H1 (cell line): Measurements from ENCODE around the gene AEBP1. TPM values are rescaled to one million over a fixed set of nuclear protein-coding genes. Genes with fewer than 3 reads are reported as not detected.
A peak's percentile ranks its signal among the peaks of the same experiment; 100 is the strongest.

ENCODE experiments used
- CTCF ChIA-PET: fragments of 300-600 bp; sonication (Branson Sonifier 250); formaldehyde crosslinking; loops from one replicate; lab custom pipeline; 2021; ENCODE audit not compliant: partially characterized antibody; lab: Charles Lee
- POLR2A ChIA-PET: fragments of 300-600 bp; sonication (Branson Sonifier 250); formaldehyde crosslinking; loops from one replicate; lab custom pipeline; 2021; ENCODE audit warnings: inconsistent platforms; ENCODE audit not compliant: partially characterized antibody; lab: Charles Lee
- DNase-seq, 2 experiments: peaks; one replicate each; pipeline versions ENCODE4 v3.0.0 to v3.0.0-alpha.2; 2010 to 2022; ENCODE audit warnings: low spot score in 2 of 2, low read depth in 1 of 2, mixed read lengths in 1 of 2
- FAIRE-seq: peaks from 2 replicates; lab custom pipeline; 2011; peaks lifted over from hg19 to GRCh38; lab: Jason Lieb, UNC
- H2AFZ ChIP-seq: 2 replicates; pipeline ENCODE4 v1.8.1; 2012; ENCODE audit warnings: low read length, inconsistent platforms
- H2AK5ac ChIP-seq: 2 replicates; pipeline ENCODE4 v1.6.1; 2013; ENCODE audit warnings: low read depth, low read length
- H2BK120ac ChIP-seq: replicated peaks from 2 replicates; pipeline ENCODE3; 2013; ENCODE audit warnings: low read depth, low read length, inconsistent platforms
- H2BK12ac ChIP-seq: 2 replicates; pipeline ENCODE4 v1.6.1; 2013; ENCODE audit warnings: low read depth, low read length
- H2BK15ac ChIP-seq: 2 replicates; pipeline ENCODE4 v1.6.1; 2013; ENCODE audit warnings: low read length
- H2BK20ac ChIP-seq: 2 replicates; pipeline ENCODE4 v1.6.1; 2013; ENCODE audit warnings: low read length
- H2BK5ac ChIP-seq: 2 replicates; pipeline ENCODE4 v1.6.1; 2013; ENCODE audit warnings: low read depth, low read length
- H3K14ac ChIP-seq: 2 replicates; pipeline ENCODE4 v1.6.1; 2013; ENCODE audit warnings: inconsistent platforms; ENCODE audit not compliant: insufficient read length
- H3K18ac ChIP-seq: 2 replicates; pipeline ENCODE4 v1.6.1; 2013; ENCODE audit warnings: low read length; ENCODE audit errors: extremely low read depth
- H3K23ac ChIP-seq: 2 replicates; pipeline ENCODE4 v1.6.1; 2013; ENCODE audit warnings: inconsistent platforms; ENCODE audit not compliant: insufficient read length
- H3K23me2 ChIP-seq: 2 replicates; pipeline ENCODE4 v1.6.1; 2013; ENCODE audit warnings: low read depth, low read length
- H3K27ac ChIP-seq: 2 replicates; pipeline ENCODE4 v1.6.1; 2011; ENCODE audit warnings: low read depth, low read length, inconsistent platforms
- H3K27me3 ChIP-seq, 4 experiments: replicated peaks in 1 of 4; 1 replicate in 1 of 4; 2 replicates in 3 of 4; pipeline versions ENCODE4 v1.6.1 to v1.8.1; 2011 to 2013; ENCODE audit warnings: low read length in 3 of 4, mild to moderate bottlenecking in 3 of 4, inconsistent platforms in 2 of 4, mixed read lengths in 2 of 4, moderate library complexity in 1 of 4; ENCODE audit not compliant: control insufficient read depth in 3 of 4, insufficient read depth in 3 of 4; ENCODE audit errors: extremely low read depth in 1 of 4
- H3K36me3 ChIP-seq, 4 experiments: 2 replicates each; pipeline versions ENCODE4 v1.6.1 to v1.8.1; 2011 to 2013; ENCODE audit warnings: mild to moderate bottlenecking in 4 of 4, low read length in 3 of 4, moderate library complexity in 2 of 4, control low read depth in 1 of 4, inconsistent platforms in 1 of 4; ENCODE audit not compliant: insufficient read depth in 4 of 4, control insufficient read depth in 2 of 4
- H3K4ac ChIP-seq: replicated peaks from 2 replicates; pipeline ENCODE3; 2013; ENCODE audit warnings: low read length, low read depth, mixed read lengths, inconsistent platforms; ENCODE audit not compliant: insufficient read length
- H3K4me1 ChIP-seq, 4 experiments: replicated peaks in 1 of 4; 1 replicate in 1 of 4; 2 replicates in 3 of 4; pipeline versions ENCODE4 v1.6.1 to v1.8.1; 2011 to 2013; ENCODE audit warnings: low read length in 3 of 4, inconsistent platforms in 2 of 4, mixed read lengths in 1 of 4; ENCODE audit not compliant: insufficient read depth in 4 of 4, control insufficient read depth in 3 of 4
- H3K4me2 ChIP-seq, 2 experiments: 2 replicates each; pipeline versions ENCODE4 v1.6.1 to v1.8.1; 2011 to 2013; ENCODE audit warnings: low read depth in 2 of 2, low read length in 2 of 2, control low read depth in 1 of 2, inconsistent platforms in 1 of 2, mild to moderate bottlenecking in 1 of 2; ENCODE audit not compliant: insufficient read depth in 1 of 2
- H3K4me3 ChIP-seq, 4 experiments: fragments of 200-600, 300-600 bp in 1 of 4; sonication (generic), shearing (Covaris generic), sonication (Bioruptor Twin) in 1 of 4; 2 replicates each; pipeline versions ENCODE4 v1.5.1 to v1.8.1; 2011 to 2016; ENCODE audit warnings: low read length in 4 of 4, low read depth in 3 of 4, control low read depth in 2 of 4, inconsistent platforms in 2 of 4, mild to moderate bottlenecking in 2 of 4, mixed read lengths in 1 of 4, moderate library complexity in 1 of 4; ENCODE audit not compliant: insufficient read depth in 2 of 4; ENCODE audit errors: extremely low read depth in 1 of 4
- H3K56ac ChIP-seq: replicated peaks from 2 replicates; pipeline ENCODE3; 2013; ENCODE audit warnings: low read depth, mild to moderate bottlenecking, mixed read lengths, low read length, inconsistent platforms; ENCODE audit not compliant: insufficient read length
- H3K79me1 ChIP-seq: 2 replicates; pipeline ENCODE4 v1.6.1; 2013; ENCODE audit warnings: low read depth, low read length, control low read depth
- H3K79me2 ChIP-seq, 2 experiments: 2 replicates each; pipeline versions ENCODE4 v1.6.1 to v1.8.1; 2012 to 2013; ENCODE audit warnings: low read length in 2 of 2, mild to moderate bottlenecking in 2 of 2, inconsistent platforms in 1 of 2; ENCODE audit not compliant: insufficient read depth in 2 of 2, control insufficient read depth in 1 of 2
- H3K9ac ChIP-seq, 4 experiments: replicated peaks in 1 of 4; 1 replicate in 1 of 4; 2 replicates in 3 of 4; pipeline versions ENCODE4 v1.6.1 to v1.8.1; 2011 to 2013; ENCODE audit warnings: low read depth in 3 of 4, low read length in 3 of 4, control low read depth in 2 of 4, mild to moderate bottlenecking in 2 of 4, moderate library complexity in 2 of 4, inconsistent platforms in 1 of 4; ENCODE audit errors: extremely low read depth in 1 of 4
- H3K9me3 ChIP-seq, 2 experiments: 2 replicates each; pipeline versions ENCODE4 v1.6.1 to v1.8.1; 2012 to 2013; ENCODE audit warnings: mild to moderate bottlenecking in 2 of 2, moderate library complexity in 2 of 2, control low read depth in 1 of 2, inconsistent platforms in 1 of 2, low read depth in 1 of 2, low read length in 1 of 2, mixed read lengths in 1 of 2; ENCODE audit not compliant: insufficient read depth in 2 of 2
- H4K20me1 ChIP-seq, 2 experiments: replicated peaks in 1 of 2; 2 replicates each; pipeline versions ENCODE3 to v1.8.1; 2011 to 2013; ENCODE audit warnings: inconsistent platforms in 2 of 2, low read length in 2 of 2, mild to moderate bottlenecking in 1 of 2; ENCODE audit not compliant: insufficient read depth in 2 of 2, control insufficient read depth in 1 of 2
- H4K5ac ChIP-seq: 2 replicates; pipeline ENCODE4 v1.6.1; 2013; ENCODE audit warnings: low read length, low read depth, mixed read lengths, inconsistent platforms; ENCODE audit not compliant: insufficient read length
- H4K8ac ChIP-seq: 2 replicates; pipeline ENCODE4 v1.8.0; 2013; ENCODE audit warnings: mild to moderate bottlenecking, moderate library complexity, low read length, inconsistent platforms; ENCODE audit not compliant: insufficient read depth; ENCODE audit errors: extremely low read depth
- H4K91ac ChIP-seq: replicated peaks from 2 replicates; pipeline ENCODE3; 2013; ENCODE audit warnings: low read length, mixed read lengths, inconsistent platforms; ENCODE audit not compliant: insufficient read length
- KDM4A ChIP-seq: IDR thresholded peaks from one replicate; pipeline ENCODE4 v1.7.1; 2012; ENCODE audit warnings: low read depth, mild to moderate bottlenecking, moderate library complexity, low read length, inconsistent platforms; ENCODE audit not compliant: severe bottlenecking
- TAF1 ChIP-seq: IDR thresholded peaks from 2 replicates; pipeline ENCODE4 v1.6.1; 2011; ENCODE audit warnings: mild to moderate bottlenecking, low read depth, low read length
- WGBS, 2 experiments: shearing (Covaris generic) in 1 of 2; methylation state at CpG; one replicate each; pipeline versions ENCODE4 v1.1.6 to v1.1.7; 2013 to 2015; ENCODE audit warnings: low lambda C conversion rate in 2 of 2, mixed read lengths in 2 of 2, inconsistent platforms in 1 of 2, low coverage in 1 of 2, missing lambda C conversion rate in 1 of 2; ENCODE audit not compliant: insufficient replicate concordance in 2 of 2, insufficient coverage in 1 of 2, insufficient read length in 1 of 2; ENCODE audit errors: extremely low coverage in 1 of 2, missing lambda C conversion rate in 1 of 2; 5-methylcytosine and 5-hydroxymethylcytosine counted together
- polyA plus RNA-seq, 7 experiments: library from polyadenylated mRNA; depleted of rRNA in 3 of 7; stranded (reverse) in 5 of 7; unstranded in 2 of 7; fragments of >200 nt in 5 of 7; fragments of 200-250 nt in 2 of 7; gene quantifications; 1 replicate in 5 of 7; 2 replicates in 1 of 7; 4 replicates in 1 of 7; pipeline versions ENCODE4 v1.2.1 to v1.2.3, GENCODE V29; 2011 to 2013; ENCODE audit warnings: missing spikeins in 2 of 7, mixed read lengths in 2 of 7
- total RNA-seq: library from RNA; stranded (reverse); fragmentation: NEBNext Ultra II Directional; extraction: Animal tissue kit (Norgen Biotek cat#: 25700); gene quantifications from 2 replicates; pipeline ENCODE4 v1.2.1, GENCODE V29; 2021

The AEBP1 gene
- total and polyA plus RNA-seq, 2 of the 8 experiments (the other 6 are each of a cell fraction or from before 2014, with no cell fraction given), result 10.4 to 41.2 TPM

DNA sequence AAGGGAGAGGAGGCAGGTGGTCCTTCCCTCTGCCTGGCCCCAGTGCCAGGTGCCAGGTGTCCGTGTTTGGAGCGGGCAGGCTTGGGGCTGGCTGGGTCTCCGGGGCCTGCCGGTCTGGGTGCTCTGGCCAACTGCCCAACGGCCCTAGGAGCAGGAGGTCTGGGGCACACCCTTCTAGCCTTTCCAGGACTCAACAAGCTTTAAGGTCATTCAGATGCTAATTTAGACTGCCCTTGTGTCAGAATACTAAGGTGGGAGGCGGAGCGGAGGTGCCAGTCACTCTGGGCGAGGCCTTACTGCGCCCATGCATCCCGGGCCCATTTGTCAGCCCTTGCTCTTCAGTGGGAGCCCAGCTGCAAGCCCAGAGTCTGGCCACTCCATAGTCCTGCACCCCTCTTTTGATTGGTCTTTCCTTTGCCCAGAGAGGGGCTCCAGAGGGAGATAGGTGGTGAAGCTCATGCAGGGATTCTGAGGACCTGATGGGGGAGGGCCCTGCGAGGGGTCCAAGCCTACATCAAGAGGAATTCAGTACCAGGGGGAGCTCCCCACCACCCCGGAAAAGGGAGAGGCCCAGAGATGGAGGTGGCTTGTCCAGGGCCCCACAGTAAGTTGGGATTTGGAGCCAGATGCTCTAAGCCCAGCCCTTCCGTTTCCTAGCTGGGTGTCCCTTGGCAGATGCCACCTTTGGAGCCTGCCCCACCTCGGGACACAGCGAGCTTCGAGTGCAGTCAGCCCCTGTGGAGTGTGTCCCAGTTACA is 40.1 kb upstream of the AEBP1 start:
- peak in 1 of 2 experiments; percentile 69 for DNase-seq
- no peak overlapping the region for H3K27ac ChIP-seq

More for the DNA sequence above, 40.1 kb upstream of the AEBP1 start:
- Histone ChIP-seq H2AFZ (no peak overlapping the region), H4K91ac (no peak overlapping the region), H3K27me3 (peaks cover 0 to 3% (median 0%) of the 10 kb centered on the region in 4 experiments; a peak in 2 of 7 replicates), H3K36me3 (peaks cover 0 to 18% (median 11%) of the 10 kb centered on the region in 4 experiments; a peak in 6 of 8 replicates), H3K79me2 (no peaks in the 10 kb centered on the region), H3K23ac (no peak overlapping the region), H4K5ac (no peak overlapping the region), H3K18ac (peak overlapping the region; percentile 48; the same call in 1 of the 2 replicates), H3K79me1 (no peaks in the 10 kb centered on the region), H3K9ac (no peak overlapping the region), H2BK20ac (no peak overlapping the region), H3K4me2 (peak overlapping the region; percentile 57 to 62), H2BK120ac (no peak overlapping the region), H3K9me3 (no peaks in the 10 kb centered on the region), H4K20me1 (peaks cover 5 to 10% of the 10 kb centered on the region in 2 experiments), H3K56ac (no peak overlapping the region), H4K8ac (no peak overlapping the region; the same call in 1 of the 2 replicates), H2BK15ac (no peak overlapping the region), H3K23me2 (no peaks in the 10 kb centered on the region), H2BK5ac (no peak overlapping the region), H2AK5ac (no peak overlapping the region), H3K4me1 (peaks cover 9 to 30% (median 26%) of the 10 kb centered on the region in 4 experiments), H2BK12ac (no peak overlapping the region; the same call in 1 of the 2 replicates), H3K14ac (no peak overlapping the region), H3K4me3 (peak overlapping the region in 3 of 4 experiments; percentile 16 to 35 (median 17); a peak in 3 of 8 replicates), H3K4ac (no peak overlapping the region)
- 46% methylated on average over 16 of the region's 16 CpGs; no CpG with 5 or more reads in 1 of the 2 experiments for WGBS, 2 experiments
- 0 out of 2 replicates have a peak, but pooled peaks have one; percentile 15 for TF ChIP-seq TAF1
- TF ChIP-seq KDM4A, result no peak
- ChIA-PET POLR2A (interaction anchor here (0.7 to 7.1 kb wide), 15 partner anchors 8 to 209 kb away, joined by 3 to 48 read pairs (median 4); partner anchors contain the start of gene AEBP1), CTCF (interaction anchor here (0.8 to 1.9 kb wide), 9 partner anchors 8 to 150 kb away, joined by 3 to 9 read pairs (median 3); partner anchors contain the start of gene DBNL)
- FAIRE-seq, result no peak
